AG10803 (cell line): Measurements from ENCODE around the gene POLR3A.

Experiments used
- DNase-seq: peaks from one replicate; pipeline ENCODE4 v3.0.0; 2010; ENCODE audit warnings: low read depth
- H3K4me3 ChIP-seq: 2 replicates; pipeline ENCODE4 v1.5.1; 2011; ENCODE audit warnings: mild to moderate bottlenecking, low read length, control low read depth
- CTCF ChIP-seq: conservative IDR thresholded peaks from 2 replicates; pipeline ENCODE4 v1.5.1; 2011; ENCODE audit warnings: mild to moderate bottlenecking, low read length, control low read depth, inconsistent platforms

The POLR3A gene

GRCh38 chr10:78039743-78040142 lies 10.4 kb upstream of the POLR3A start:
- no peak overlapping the region for H3K4me3 ChIP-seq
- no peak for DNase-seq
- no peak for TF ChIP-seq CTCF

GRCh38 chr10:78038791-78039547 lies 9.7 kb upstream of the POLR3A start:
- DNase-seq, result no peak
- H3K4me3 ChIP-seq, result no peak overlapping the region
- TF ChIP-seq CTCF, result no peak

GRCh38 chr10:78038105-78038504 lies 8.8 kb upstream of the POLR3A start:
- peak; percentile 25 for DNase-seq
- H3K4me3 ChIP-seq, result no peak overlapping the region
- no peak for TF ChIP-seq CTCF

- no peak for TF ChIP-seq CTCF
- no peak overlapping the region for H3K4me3 ChIP-seq
- DNase-seq, result no peak
Observed at GRCh38 chr10:78035933-78036583, 6.7 kb upstream of the POLR3A start.

- TF ChIP-seq CTCF, result no peak
- peak overlapping the region; percentile 98; the same call in 1 of the 2 replicates for H3K4me3 ChIP-seq
- DNase-seq, result no peak
Observed at GRCh38 chr10:78035437-78035836, 6.1 kb upstream of the POLR3A start.

- no peak for DNase-seq
- H3K4me3 ChIP-seq, result peak overlapping the region; percentile 98
- no peak for TF ChIP-seq CTCF
Observed at GRCh38 chr10:78035025-78035424, 5.7 kb upstream of the POLR3A start.
